H9 (cell line): Measurements from ENCODE around the gene WFDC1. TPM values are rescaled to one million over a fixed set of nuclear protein-coding genes. Genes with fewer than 3 reads are reported as not detected.

Source experiments
- DNase-seq: peaks from one replicate; pipeline ENCODE4 v3.0.0-alpha.2; 2017
- H2AFZ ChIP-seq: one replicate; pipeline ENCODE4 v1.6.1; 2013; ENCODE audit warnings: mild to moderate bottlenecking, low read length, control low read depth, moderate library complexity
- H2AK5ac ChIP-seq: 2 replicates; pipeline ENCODE4 v1.6.1; 2013; ENCODE audit warnings: low read length, control low read depth, mixed read lengths; ENCODE audit not compliant: insufficient read length
- H2BK120ac ChIP-seq: one replicate; pipeline ENCODE4 v1.6.1; 2013; ENCODE audit warnings: low read depth, mild to moderate bottlenecking, low read length, control low read depth, inconsistent platforms; ENCODE audit not compliant: poor library complexity, severe bottlenecking
- H2BK12ac ChIP-seq: 2 replicates; pipeline ENCODE4 v1.6.1; 2013; ENCODE audit warnings: low read length, control low read depth, mixed read lengths, low read depth; ENCODE audit not compliant: insufficient read length
- H2BK15ac ChIP-seq: 2 replicates; pipeline ENCODE4 v1.6.1; 2013; ENCODE audit warnings: low read depth, low read length, control low read depth
- H2BK20ac ChIP-seq: one replicate; pipeline ENCODE4 v1.6.1; 2013; ENCODE audit warnings: low read depth, mild to moderate bottlenecking, low read length, control low read depth, inconsistent platforms; ENCODE audit not compliant: poor library complexity, severe bottlenecking
- H2BK5ac ChIP-seq: 2 replicates; pipeline ENCODE4 v1.6.1; 2013; ENCODE audit warnings: low read length, control low read depth, mixed read lengths; ENCODE audit not compliant: insufficient read length
- H3K14ac ChIP-seq: 2 replicates; pipeline ENCODE4 v1.6.1; 2013; ENCODE audit warnings: low read length, control low read depth; ENCODE audit not compliant: insufficient read depth
- H3K18ac ChIP-seq: 2 replicates; pipeline ENCODE4 v1.6.1; 2013; ENCODE audit warnings: low read depth, mild to moderate bottlenecking, mixed read lengths, low read length, control low read depth; ENCODE audit not compliant: insufficient read length
- H3K23ac ChIP-seq: 2 replicates; pipeline ENCODE4 v1.6.1; 2013; ENCODE audit warnings: low read length, control low read depth, mixed read lengths, low read depth; ENCODE audit not compliant: insufficient read length
- H3K23me2 ChIP-seq: 2 replicates; pipeline ENCODE4 v1.6.1; 2013; ENCODE audit warnings: low read depth, mild to moderate bottlenecking, mixed read lengths, low read length, control low read depth; ENCODE audit not compliant: insufficient read length, poor library complexity, severe bottlenecking
- H3K27ac ChIP-seq: 2 replicates; pipeline ENCODE4 v1.5.1; 2013; ENCODE audit warnings: low read length, control low read depth, mixed read lengths, low read depth; ENCODE audit not compliant: insufficient read length
- H3K27me3 ChIP-seq: 2 replicates; pipeline ENCODE4 v1.6.1; 2013; ENCODE audit warnings: low read length, control low read depth, inconsistent platforms; ENCODE audit not compliant: insufficient read depth
- H3K4ac ChIP-seq: 2 replicates; pipeline ENCODE4 v1.6.1; 2013; ENCODE audit warnings: low read depth, mild to moderate bottlenecking, control low read depth, inconsistent platforms, low read length, moderate library complexity
- H3K4me1 ChIP-seq: 2 replicates; pipeline ENCODE4 v1.6.1; 2013; ENCODE audit warnings: low read length, control low read depth, inconsistent platforms; ENCODE audit not compliant: insufficient read depth
- H3K4me2 ChIP-seq: 2 replicates; pipeline ENCODE4 v1.6.1; 2013; ENCODE audit warnings: low read length, control low read depth, mixed read lengths; ENCODE audit not compliant: insufficient read length, insufficient read depth
- H3K56ac ChIP-seq: 2 replicates; pipeline ENCODE4 v1.6.1; 2013; ENCODE audit warnings: low read depth, mild to moderate bottlenecking, mixed read lengths, low read length, control low read depth; ENCODE audit not compliant: insufficient read length
- H3K79me1 ChIP-seq: 2 replicates; pipeline ENCODE4 v1.6.1; 2013; ENCODE audit warnings: low read depth, mild to moderate bottlenecking, moderate library complexity, low read length, control low read depth, inconsistent platforms; ENCODE audit not compliant: insufficient read depth, poor library complexity, severe bottlenecking
- H3K79me2 ChIP-seq: 2 replicates; pipeline ENCODE4 v1.6.1; 2013; ENCODE audit warnings: low read length, control low read depth, inconsistent platforms; ENCODE audit not compliant: insufficient read depth
- H3K9ac ChIP-seq: 2 replicates; pipeline ENCODE4 v1.6.1; 2013; ENCODE audit warnings: low read length, control low read depth, mixed read lengths; ENCODE audit not compliant: insufficient read length; ENCODE audit errors: extremely low read depth
- H3K9me3 ChIP-seq: one replicate; pipeline ENCODE4 v1.6.1; 2013; ENCODE audit warnings: low read depth, low read length, inconsistent platforms; ENCODE audit not compliant: control insufficient read depth
- H3T11ph ChIP-seq: one replicate; pipeline ENCODE4 v1.6.1; 2013; ENCODE audit warnings: mild to moderate bottlenecking, low read length, control low read depth, inconsistent platforms
- H4K20me1 ChIP-seq: one replicate; pipeline ENCODE4 v1.6.1; 2013; ENCODE audit not compliant: control insufficient read depth, insufficient read length, insufficient read depth
- H4K5ac ChIP-seq: 2 replicates; pipeline ENCODE4 v1.6.1; 2013; ENCODE audit warnings: low read depth, mild to moderate bottlenecking, mixed read lengths, low read length, control low read depth; ENCODE audit not compliant: insufficient read length
- H4K8ac ChIP-seq: replicated peaks from 2 replicates; pipeline ENCODE4 v1.6.1; 2013; ENCODE audit warnings: low read length, control low read depth, mixed read lengths, low read depth; ENCODE audit not compliant: insufficient read length
- H4K91ac ChIP-seq: 2 replicates; pipeline ENCODE4 v1.6.1; 2013; ENCODE audit warnings: low read depth, mild to moderate bottlenecking, moderate library complexity, mixed read lengths, low read length, control low read depth; ENCODE audit not compliant: insufficient read length
- H3K27ac Mint-ChIP-seq, 3 experiments: 2 replicates in 2 of 3; 3 replicates in 1 of 3; pipeline ENCODE4 v1.8.0; 2020 to 2021; ENCODE audit warnings: mixed read lengths in 3 of 3, mild to moderate bottlenecking in 1 of 3, moderate library complexity in 1 of 3
- H3K27me3 Mint-ChIP-seq: 2 replicates; pipeline ENCODE4 v1.8.0; 2021; ENCODE audit warnings: low read depth, mild to moderate bottlenecking, moderate library complexity, mixed read lengths
- H3K36me3 Mint-ChIP-seq, 3 experiments: 2 replicates in 2 of 3; 3 replicates in 1 of 3; pipeline ENCODE4 v1.8.0; 2020 to 2021; ENCODE audit warnings: low read depth in 3 of 3, mixed read lengths in 3 of 3; ENCODE audit not compliant: insufficient read depth in 1 of 3
- H3K4me1 Mint-ChIP-seq, 2 experiments: 2 replicates each; pipeline ENCODE4 v1.8.0; 2020; ENCODE audit warnings: mixed read lengths in 2 of 2
- H3K4me3 Mint-ChIP-seq, 2 experiments: 2 replicates in 1 of 2; 3 replicates in 1 of 2; pipeline ENCODE4 v1.8.0; 2020 to 2021; ENCODE audit warnings: mild to moderate bottlenecking in 2 of 2, mixed read lengths in 2 of 2, moderate library complexity in 1 of 2
- H3K9me3 Mint-ChIP-seq, 2 experiments: 2 replicates in 1 of 2; 3 replicates in 1 of 2; pipeline ENCODE4 v1.8.0; 2020; ENCODE audit warnings: mild to moderate bottlenecking in 2 of 2, mixed read lengths in 2 of 2, moderate library complexity in 1 of 2
- CTCF ChIP-seq: fragments of 200-600 bp; sonication (generic); conservative IDR thresholded peaks from 3 replicates; pipeline ENCODE4 v1.8.0; 2021; ENCODE audit warnings: antibody characterized with exemption, mild to moderate bottlenecking
- WGBS: extraction: QIAGEN DNeasy Blood & Tissue Kit; methylation state at CpG from one replicate; pipeline ENCODE4 v1.1.7; 2013; ENCODE audit warnings: missing lambda C conversion rate, low lambda C conversion rate, mixed read lengths; ENCODE audit not compliant: insufficient read length; ENCODE audit errors: extremely low coverage; 5-methylcytosine and 5-hydroxymethylcytosine counted together
- total RNA-seq: library from RNA; stranded (reverse); gene quantifications from 2 replicates; pipeline ENCODE4 v1.2.1, GENCODE V29; 2021

WFDC1 gene
- total RNA-seq, 1 experiment from 2014 or later: 0.24 TPM

GRCh38 chr16:84314373-84314772 lies 19.7 kb downstream of the WFDC1 start:
- H3K14ac ChIP-seq: no peak overlapping the region
- Mint-ChIP-seq H3K27ac (no peak overlapping the region; a peak in 1 of 7 replicates), H3K4me3 (no peak overlapping the region; a peak in 1 of 5 replicates), H3K27me3 (peaks cover 22% of the 10 kb centered on the region), H3K9me3 (peaks cover 3 to 5% of the 10 kb centered on the region in 2 experiments; a peak in 2 of 5 replicates), H3K4me1 (peaks cover 4 to 8% of the 10 kb centered on the region in 2 experiments; a peak in 3 of 4 replicates), H3K36me3 (0 out of 7 replicates have a peak, but pooled peaks cover 0 to 2% (median 0%) of the 10 kb centered on the region in 3 experiments)
- H4K5ac ChIP-seq: no peak overlapping the region
- H3K23ac ChIP-seq: no peak overlapping the region
- no peak overlapping the region for H3T11ph ChIP-seq
- H3K23me2 ChIP-seq: no peaks in the 10 kb centered on the region
- H2AFZ ChIP-seq: no peak overlapping the region
- H3K27me3 ChIP-seq: no peaks in the 10 kb centered on the region
- no peak overlapping the region for H3K18ac ChIP-seq
- no peaks in the 10 kb centered on the region for H3K4me1 ChIP-seq
- no peak overlapping the region for H3K4me2 ChIP-seq
- H3K79me1 ChIP-seq: no peaks in the 10 kb centered on the region
- no peak overlapping the region for H2AK5ac ChIP-seq
- H2BK120ac ChIP-seq: no peak overlapping the region
- WGBS: no CpG with 5 or more reads among the region's 6 CpGs
- no peak overlapping the region for H2BK5ac ChIP-seq
- no peaks in the 10 kb centered on the region for H4K20me1 ChIP-seq
- H3K9ac ChIP-seq: no peak overlapping the region
- H4K91ac ChIP-seq: no peak overlapping the region
- H3K4ac ChIP-seq: no peak overlapping the region
- no peaks in the 10 kb centered on the region for H3K79me2 ChIP-seq
- no peak overlapping the region for H4K8ac ChIP-seq
- no peak for TF ChIP-seq CTCF
- H2BK15ac ChIP-seq: no peak overlapping the region
- DNase-seq: no peak
- H3K9me3 ChIP-seq: no peaks in the 10 kb centered on the region
- H3K27ac ChIP-seq: no peak overlapping the region
- H2BK12ac ChIP-seq: no peak overlapping the region
- no peak overlapping the region for H3K56ac ChIP-seq
- no peak overlapping the region for H2BK20ac ChIP-seq
